ENCODE data around the gene REXO5. TPM values are rescaled to one million over a fixed set of nuclear protein-coding genes. Genes with fewer than 3 reads are reported as not detected.

Gene REXO5
- total RNA-seq, 2 donors from 2014 or later: 9.7 to 11.4 TPM

GRCh38 chr16:20881503-20881878 lies 75.2 kb downstream of the REXO5 start:
- no peaks in the 10 kb centered on the region for H3K27me3 Mint-ChIP-seq
- H3K36me3 Mint-ChIP-seq (ENCODE audit: low read depth): peaks cover 52% of the 10 kb centered on the region
- no peaks in the 10 kb centered on the region for H3K9me3 Mint-ChIP-seq
- H3K4me1 Mint-ChIP-seq: peaks cover 33% of the 10 kb centered on the region
- no peak for ATAC-seq (replicated peaks)
- no peak overlapping the region for H3K27ac Mint-ChIP-seq
- no peak overlapping the region for H3K4me3 Mint-ChIP-seq

GRCh38 chr16:20883554-20884239 lies 77.4 kb downstream of the REXO5 start:
- H3K27me3 Mint-ChIP-seq: no peaks in the 10 kb centered on the region
- H3K4me1 Mint-ChIP-seq: peaks cover 23% of the 10 kb centered on the region
- peak; percentile 20 for ATAC-seq (replicated peaks)
- peak overlapping the region; percentile 43 for H3K27ac Mint-ChIP-seq
- no peaks in the 10 kb centered on the region for H3K9me3 Mint-ChIP-seq
- H3K36me3 Mint-ChIP-seq (ENCODE audit: low read depth): peaks cover 43% of the 10 kb centered on the region
- peak overlapping the region; percentile 32 for H3K4me3 Mint-ChIP-seq

- H3K9me3 Mint-ChIP-seq: no peaks in the 10 kb centered on the region
- peaks cover 21% of the 10 kb centered on the region for H3K4me1 Mint-ChIP-seq
- H3K27me3 Mint-ChIP-seq: no peaks in the 10 kb centered on the region
- peaks cover 38% of the 10 kb centered on the region for H3K36me3 Mint-ChIP-seq (ENCODE audit: low read depth)
- ATAC-seq (replicated peaks): peak; percentile 83
- H3K4me3 Mint-ChIP-seq: peak overlapping the region; percentile 32
- H3K27ac Mint-ChIP-seq: peak overlapping the region; percentile 43
Measured at GRCh38 chr16:20884240-20884556, 77.9 kb downstream of the REXO5 start.

- H3K36me3 Mint-ChIP-seq (ENCODE audit: low read depth): peaks cover 49% of the 10 kb centered on the region
- ATAC-seq (replicated peaks): no peak
Measured at GRCh38 chr16:20886320-20886719, 80.0 kb downstream of the REXO5 start.

GRCh38 chr16:20887207-20887606 lies 80.9 kb downstream of the REXO5 start:
- ATAC-seq (replicated peaks): no peak
- Mint-ChIP-seq H3K36me3 (ENCODE audit: low read depth) (peaks cover 58% of the 10 kb centered on the region), H3K4me3 (no peak overlapping the region), H3K4me1 (peaks cover 9% of the 10 kb centered on the region), H3K27ac (no peak overlapping the region), H3K9me3 (no peaks in the 10 kb centered on the region), H3K27me3 (no peaks in the 10 kb centered on the region)

More at GRCh38 chr16:20886320-20886719, 80.0 kb downstream of the REXO5 start:
- Mint-ChIP-seq H3K4me3 (no peak overlapping the region), H3K4me1 (peaks cover 11% of the 10 kb centered on the region), H3K27ac (no peak overlapping the region), H3K9me3 (no peaks in the 10 kb centered on the region), H3K27me3 (no peaks in the 10 kb centered on the region)

- no peak for ATAC-seq (replicated peaks)
- Mint-ChIP-seq H3K27ac (no peak overlapping the region), H3K27me3 (no peaks in the 10 kb centered on the region), H3K9me3 (no peaks in the 10 kb centered on the region), H3K4me1 (no peaks in the 10 kb centered on the region), H3K4me3 (no peak overlapping the region), H3K36me3 (ENCODE audit: low read depth) (peaks cover 58% of the 10 kb centered on the region)
Measured at GRCh38 chr16:20889625-20890275, 83.4 kb downstream of the REXO5 start.

GRCh38 chr16:20894388-20894787 lies 88.1 kb downstream of the REXO5 start:
- H3K36me3 Mint-ChIP-seq (ENCODE audit: low read depth): peaks cover 86% of the 10 kb centered on the region
- no peak overlapping the region for H3K27ac Mint-ChIP-seq
- no peaks in the 10 kb centered on the region for H3K9me3 Mint-ChIP-seq
- ATAC-seq (replicated peaks): no peak
- no peaks in the 10 kb centered on the region for H3K27me3 Mint-ChIP-seq
- H3K4me1 Mint-ChIP-seq: peaks cover 25% of the 10 kb centered on the region
- no peak overlapping the region for H3K4me3 Mint-ChIP-seq

GRCh38 chr16:20897253-20897897 lies 91.0 kb downstream of the REXO5 start:
- H3K4me3 Mint-ChIP-seq: peak overlapping the region; percentile 88
- no peaks in the 10 kb centered on the region for H3K27me3 Mint-ChIP-seq
- H3K36me3 Mint-ChIP-seq (ENCODE audit: low read depth): peaks cover 80% of the 10 kb centered on the region
- H3K4me1 Mint-ChIP-seq: peaks cover 38% of the 10 kb centered on the region
- ATAC-seq (replicated peaks): no peak
- H3K9me3 Mint-ChIP-seq: no peaks in the 10 kb centered on the region
- H3K27ac Mint-ChIP-seq: peak overlapping the region; percentile 98

- Mint-ChIP-seq H3K27me3 (no peaks in the 10 kb centered on the region), H3K9me3 (no peaks in the 10 kb centered on the region), H3K4me1 (peaks cover 43% of the 10 kb centered on the region), H3K4me3 (peak overlapping the region; percentile 88), H3K36me3 (ENCODE audit: low read depth) (peaks cover 79% of the 10 kb centered on the region), H3K27ac (peak overlapping the region; percentile 98)
- ATAC-seq (replicated peaks): no peak
Measured at GRCh38 chr16:20897922-20898321, 91.6 kb downstream of the REXO5 start.

GRCh38 chr16:20899071-20899470 lies 92.7 kb downstream of the REXO5 start:
- Mint-ChIP-seq H3K4me3 (peak overlapping the region; percentile 88), H3K27ac (peak overlapping the region; percentile 98), H3K9me3 (no peaks in the 10 kb centered on the region), H3K4me1 (peaks cover 53% of the 10 kb centered on the region), H3K36me3 (ENCODE audit: low read depth) (peaks cover 74% of the 10 kb centered on the region), H3K27me3 (no peaks in the 10 kb centered on the region)
- no peak for ATAC-seq (replicated peaks)

Other genes with a start within 250 kb of the REXO5 start
- not detected for gene ACSM2B, start 230.2 kb upstream of the REXO5 start, total RNA-seq
- gene ACSM1, start 108.8 kb upstream of the REXO5 start, total RNA-seq: under 1 TPM in 1 of 2 donors, not detected in 1; 0.32 TPM
- 10 to 100 TPM; 28.7 to 42.8 TPM for gene THUMPD1, start 64.7 kb upstream of the REXO5 start, total RNA-seq
- 10 to 100 TPM; 13.3 to 15.1 TPM for gene ACSM3, start 42.5 kb upstream of the REXO5 start, total RNA-seq
- gene ERI2, start 55 bp upstream of the REXO5 start, total RNA-seq: 10 to 100 TPM; 18.1 to 21.8 TPM
- 10 to 100 TPM; 14.7 to 25.0 TPM for gene DCUN1D3, start 93.8 kb downstream of the REXO5 start, total RNA-seq
- 10 to 100 TPM; 21.0 to 39.7 TPM for gene LYRM1, start 94.2 kb downstream of the REXO5 start, total RNA-seq

Data from activated T-helper 17 cell treated with anti-CD3 and anti-CD28 coated beads, Interleukin-2, amount 50 U/mL, for 72 hours (primary cell).